Activated naive CD8-positive, alpha-beta T cell (primary cell): Measurements from ENCODE around the gene RAMP1.
A peak's percentile ranks its signal among the peaks of the same experiment; 100 is the strongest.

Source experiments
- H3K27ac Mint-ChIP-seq: one replicate; pipeline ENCODE4 v1.8.0; 2021; ENCODE audit warnings: mixed read lengths
- H3K27me3 Mint-ChIP-seq: one replicate; pipeline ENCODE4 v1.8.0; 2021; ENCODE audit warnings: mixed read lengths
- H3K36me3 Mint-ChIP-seq: one replicate; pipeline ENCODE4 v1.8.0; 2021; ENCODE audit warnings: mixed read lengths
- H3K4me1 Mint-ChIP-seq: one replicate; pipeline ENCODE4 v1.8.0; 2021; ENCODE audit warnings: low read depth, mixed read lengths
- H3K4me3 Mint-ChIP-seq: one replicate; pipeline ENCODE4 v1.8.0; 2021; ENCODE audit warnings: mild to moderate bottlenecking, mixed read lengths
- H3K9me3 Mint-ChIP-seq: one replicate; pipeline ENCODE4 v1.8.0; 2021; ENCODE audit warnings: low read depth, mixed read lengths

The RAMP1 gene

DNA sequence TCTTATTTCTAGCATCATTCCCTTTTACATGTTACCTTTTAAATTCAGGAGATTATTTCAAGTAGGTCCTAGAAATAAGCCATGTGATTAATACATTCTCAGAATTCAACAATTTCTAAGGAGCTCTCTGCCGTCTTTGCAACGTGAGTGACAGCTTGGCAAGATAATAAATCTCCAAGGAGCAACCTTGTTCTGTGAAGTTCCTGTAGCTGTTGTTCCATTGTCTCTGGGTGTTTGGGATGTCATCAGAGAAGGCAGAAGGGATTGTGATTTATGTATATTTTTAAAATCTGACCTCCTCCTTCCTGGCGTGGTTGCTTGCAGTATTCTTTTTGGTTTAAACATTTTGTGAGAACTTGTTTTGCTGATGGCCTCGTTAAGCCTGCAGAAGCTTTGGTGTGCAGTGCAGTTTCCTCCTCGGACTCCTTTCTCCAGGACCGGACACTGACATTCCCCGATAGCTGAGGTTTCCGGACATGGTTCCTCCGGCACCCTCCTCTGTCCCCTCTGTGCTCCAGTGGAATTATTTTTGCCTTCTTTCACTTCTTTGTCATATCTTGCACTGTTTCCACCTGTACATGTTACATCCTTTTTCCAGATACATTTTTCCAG, 33.7 kb downstream of the RAMP1 start:
- H3K36me3 Mint-ChIP-seq = no peaks in the 10 kb centered on the region
- peaks cover 12% of the 10 kb centered on the region for H3K4me1 Mint-ChIP-seq
- H3K9me3 Mint-ChIP-seq = no peaks in the 10 kb centered on the region
- no peak overlapping the region for H3K27ac Mint-ChIP-seq
- H3K4me3 Mint-ChIP-seq = no peak overlapping the region
- no peaks in the 10 kb centered on the region for H3K27me3 Mint-ChIP-seq

DNA sequence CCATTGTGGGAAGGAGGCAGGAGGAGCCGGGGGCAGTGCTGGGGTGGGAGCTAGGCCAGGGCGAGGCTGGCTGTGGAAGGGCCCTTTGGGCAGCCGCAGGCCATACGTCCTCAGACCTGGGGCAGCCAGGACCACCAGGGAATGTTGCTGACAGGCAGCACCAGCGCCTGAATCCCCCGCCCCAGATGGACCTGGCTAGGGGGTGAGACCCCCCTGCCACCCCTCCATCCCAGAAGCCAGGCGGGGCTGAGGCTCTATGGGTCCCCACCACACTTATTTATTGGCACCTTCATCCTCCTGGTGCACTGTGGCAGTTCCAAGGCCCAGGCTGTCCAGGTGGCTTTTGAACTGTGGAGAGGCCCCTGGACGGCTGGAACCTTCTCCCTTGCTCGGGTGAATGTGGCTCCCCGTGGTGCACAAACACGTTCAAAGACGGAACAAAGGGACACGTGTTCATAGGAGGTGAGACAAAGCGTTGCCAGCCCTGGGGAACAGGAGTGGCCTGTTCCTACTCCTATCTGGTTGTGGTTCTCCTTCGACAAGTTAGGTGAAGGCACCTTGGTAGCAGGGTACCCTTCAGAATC, 35.1 kb downstream of the RAMP1 start:
- H3K4me1 Mint-ChIP-seq = peaks cover 25% of the 10 kb centered on the region
- H3K27ac Mint-ChIP-seq = no peak overlapping the region
- no peaks in the 10 kb centered on the region for H3K9me3 Mint-ChIP-seq
- no peaks in the 10 kb centered on the region for H3K27me3 Mint-ChIP-seq
- H3K4me3 Mint-ChIP-seq = no peak overlapping the region
- H3K36me3 Mint-ChIP-seq = no peaks in the 10 kb centered on the region

DNA sequence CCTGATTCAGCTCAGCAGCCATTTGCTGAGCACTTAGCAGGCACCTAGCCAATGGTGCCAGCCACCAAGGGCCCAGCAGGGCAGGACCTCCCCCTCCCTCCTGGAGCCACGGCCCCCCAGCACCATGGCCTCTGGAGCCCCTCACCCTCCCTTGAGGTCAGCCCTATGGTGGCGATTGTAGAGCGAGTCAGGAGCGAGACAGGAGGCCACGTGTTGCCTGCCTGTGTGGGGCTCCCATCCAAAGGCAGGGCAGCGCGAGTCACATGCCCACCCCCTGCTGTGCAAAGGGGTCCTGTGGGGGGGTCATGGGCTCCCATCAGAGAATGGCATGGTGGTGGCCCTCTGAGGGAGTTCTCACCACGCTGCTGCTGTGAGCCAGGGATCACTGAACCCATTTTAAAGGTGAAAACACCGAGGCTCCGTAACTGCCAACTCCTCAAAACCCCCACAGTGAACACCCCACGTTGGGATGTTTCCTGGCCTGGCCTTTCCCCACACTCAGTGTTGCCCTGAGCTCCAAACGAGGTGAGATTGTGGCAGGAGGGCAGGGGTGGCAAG, 35.6 kb downstream of the RAMP1 start:
- Mint-ChIP-seq H3K36me3 (no peaks in the 10 kb centered on the region), H3K4me1 (peaks cover 27% of the 10 kb centered on the region), H3K27ac (no peak overlapping the region), H3K9me3 (no peaks in the 10 kb centered on the region), H3K4me3 (no peak overlapping the region), H3K27me3 (no peaks in the 10 kb centered on the region)

DNA sequence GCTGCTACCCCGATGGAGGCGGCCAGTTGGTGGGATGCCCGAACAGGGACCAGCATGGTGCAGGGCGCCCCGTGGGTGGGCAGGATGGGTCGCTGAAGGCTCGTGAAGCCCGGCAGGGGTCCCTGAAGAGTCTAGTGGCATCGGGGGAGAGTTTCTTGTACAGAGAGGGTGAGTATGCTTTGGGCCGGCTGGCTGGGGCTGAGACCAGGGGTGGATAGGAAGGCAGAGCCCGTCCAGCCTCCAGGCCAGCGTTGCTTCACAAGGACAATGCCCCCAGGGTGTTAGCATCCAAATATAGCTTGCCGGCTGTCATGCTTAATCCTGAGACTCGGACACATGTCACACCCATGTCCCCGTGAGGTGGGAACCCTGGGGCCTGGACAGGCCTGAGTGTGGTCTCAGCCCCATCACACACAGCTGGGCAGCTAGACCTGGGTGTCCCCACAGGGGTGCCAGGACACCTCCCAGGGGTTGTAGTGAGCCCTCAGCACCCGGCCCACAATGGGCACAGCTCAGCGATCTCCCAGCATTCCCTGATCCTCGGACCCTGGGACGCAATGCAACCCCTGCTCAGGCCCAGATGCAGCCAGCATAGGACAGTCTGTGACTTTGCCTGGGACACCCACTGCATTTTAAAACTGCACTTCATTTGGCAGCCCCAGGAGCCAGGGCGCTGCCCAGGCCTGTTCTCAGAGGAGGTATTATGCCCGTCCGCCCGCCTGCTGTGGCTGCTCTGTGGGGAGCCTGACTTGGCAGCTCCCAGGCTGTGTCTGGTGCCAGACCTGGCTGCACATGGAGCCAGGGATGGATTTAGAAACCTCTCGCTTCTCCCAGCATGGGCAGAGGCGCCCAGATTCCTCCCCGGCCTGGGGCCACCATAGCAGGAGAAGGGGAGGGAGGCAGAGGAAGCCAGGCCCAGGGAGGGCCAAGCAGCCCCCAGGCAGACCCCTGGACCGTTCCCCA, 36.4 kb downstream of the RAMP1 start:
- Mint-ChIP-seq H3K9me3 (no peaks in the 10 kb centered on the region), H3K4me3 (no peak overlapping the region), H3K4me1 (peaks cover 27% of the 10 kb centered on the region), H3K27me3 (no peaks in the 10 kb centered on the region), H3K27ac (no peak overlapping the region), H3K36me3 (no peaks in the 10 kb centered on the region)

DNA sequence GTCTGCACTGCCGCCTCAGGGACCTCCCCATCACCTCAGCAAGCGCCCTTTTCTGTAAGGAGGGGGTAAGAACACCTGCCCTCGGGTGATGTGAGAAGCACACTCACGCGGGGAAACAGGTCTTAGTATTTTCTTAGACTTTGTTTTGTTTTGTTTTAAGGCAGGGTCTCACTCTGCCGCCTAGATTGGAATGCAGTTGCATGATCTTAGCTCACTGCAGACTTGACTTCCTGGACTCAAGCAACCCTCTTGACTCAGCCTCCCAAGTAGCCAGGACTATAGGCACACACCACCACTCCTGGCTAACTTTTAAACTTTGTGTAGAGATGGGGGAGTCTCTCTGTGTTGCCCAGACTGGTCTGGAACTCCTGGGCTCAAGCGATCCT, 37.1 kb downstream of the RAMP1 start:
- H3K27ac Mint-ChIP-seq = no peak overlapping the region

DNA sequence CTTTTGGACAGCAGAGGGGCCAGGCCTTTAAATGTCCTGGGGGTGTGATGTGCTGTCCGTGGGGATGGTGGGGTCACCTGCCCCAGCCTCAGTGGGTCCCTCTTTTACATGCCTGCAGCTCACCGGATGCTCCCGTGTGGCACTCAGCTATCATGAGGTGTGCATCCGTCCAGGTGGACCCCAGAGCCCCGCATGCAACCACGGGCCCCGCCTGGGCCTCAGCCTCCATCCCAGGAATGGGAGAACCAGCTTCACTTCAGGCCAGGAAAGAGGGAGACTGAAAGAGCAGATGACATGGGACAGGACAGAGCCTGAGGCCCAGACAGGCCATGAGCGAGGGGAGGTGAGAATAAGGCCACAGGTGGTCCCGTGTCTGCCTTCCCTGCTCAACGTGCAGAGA, 37.5 kb downstream of the RAMP1 start:
- H3K27me3 Mint-ChIP-seq = no peaks in the 10 kb centered on the region
- no peak overlapping the region for H3K4me3 Mint-ChIP-seq
- peaks cover 30% of the 10 kb centered on the region for H3K4me1 Mint-ChIP-seq
- H3K27ac Mint-ChIP-seq = no peak overlapping the region
- H3K36me3 Mint-ChIP-seq = no peaks in the 10 kb centered on the region
- no peaks in the 10 kb centered on the region for H3K9me3 Mint-ChIP-seq

More for the DNA sequence above, 37.1 kb downstream of the RAMP1 start:
- H3K36me3 Mint-ChIP-seq = no peaks in the 10 kb centered on the region
- H3K4me1 Mint-ChIP-seq = peaks cover 32% of the 10 kb centered on the region
- no peaks in the 10 kb centered on the region for H3K9me3 Mint-ChIP-seq
- no peak overlapping the region for H3K4me3 Mint-ChIP-seq
- no peaks in the 10 kb centered on the region for H3K27me3 Mint-ChIP-seq

DNA sequence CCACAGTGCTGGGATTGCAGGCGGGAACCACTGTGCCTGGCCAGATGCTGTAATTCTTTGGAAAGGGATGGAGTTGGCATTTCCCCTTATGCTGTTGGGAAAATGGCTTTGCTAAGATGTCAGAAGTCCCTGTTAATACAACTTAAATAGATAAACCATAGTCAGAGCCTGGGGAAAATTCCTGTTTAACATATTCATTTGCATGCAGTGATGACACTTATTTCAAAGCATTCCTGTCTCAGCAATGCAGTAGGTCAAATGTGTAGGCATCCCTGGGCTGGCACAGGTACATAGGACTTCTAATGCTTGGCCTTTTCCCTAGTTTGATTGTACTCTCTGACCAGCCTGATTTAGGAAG, 38.6 kb downstream of the RAMP1 start:
- peak overlapping the region; percentile 55 for H3K4me3 Mint-ChIP-seq
- H3K9me3 Mint-ChIP-seq = no peaks in the 10 kb centered on the region
- H3K27me3 Mint-ChIP-seq = no peaks in the 10 kb centered on the region
- peak overlapping the region; percentile 84 for H3K27ac Mint-ChIP-seq
- H3K4me1 Mint-ChIP-seq = peaks cover 30% of the 10 kb centered on the region
- H3K36me3 Mint-ChIP-seq = no peaks in the 10 kb centered on the region

DNA sequence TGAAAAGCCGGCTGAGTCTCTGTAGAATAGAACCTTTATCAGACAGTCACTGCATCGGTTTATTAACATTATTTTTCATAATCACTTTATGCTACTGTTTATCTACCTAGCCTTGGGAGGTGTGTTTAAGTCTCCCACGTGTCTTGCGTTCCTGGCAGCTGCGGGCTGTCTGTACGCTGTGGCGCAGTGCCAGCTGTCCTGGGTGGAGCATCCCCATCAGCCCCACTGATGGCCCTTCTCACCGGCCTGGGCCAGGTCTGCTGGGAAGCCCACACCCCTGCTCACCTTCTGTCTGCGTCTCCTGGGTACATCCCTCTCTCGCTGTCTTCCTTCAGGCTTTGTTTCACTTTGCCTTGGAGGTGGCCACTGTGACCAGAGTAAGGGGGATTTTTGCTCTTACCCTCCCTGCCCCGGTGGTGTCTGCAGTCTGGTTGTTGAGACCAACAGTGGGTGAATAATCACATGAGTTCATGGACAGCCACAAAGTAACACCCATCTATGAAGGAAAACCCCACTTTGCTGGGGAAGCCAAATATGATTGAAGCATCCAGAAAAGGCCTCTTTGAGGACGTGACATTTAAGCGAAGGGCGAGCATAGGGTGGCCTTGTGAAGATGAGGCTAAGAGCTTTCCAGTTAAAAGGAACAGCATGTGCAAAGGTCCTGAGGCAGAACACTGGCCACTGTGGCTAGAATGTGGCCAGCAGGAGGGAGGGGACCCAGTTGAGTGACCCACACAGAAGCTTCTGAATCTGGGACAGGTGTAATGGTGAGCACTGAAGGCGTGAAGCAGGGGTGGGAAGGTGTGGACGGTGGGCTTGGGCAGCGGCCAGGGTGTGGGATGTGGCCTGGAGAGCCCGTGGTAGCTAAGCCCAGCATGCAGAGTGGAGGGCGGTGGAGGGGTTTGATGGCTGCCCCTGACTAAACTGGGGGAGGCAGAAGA, 41.7 kb downstream of the RAMP1 start:
- Mint-ChIP-seq H3K27me3 (no peaks in the 10 kb centered on the region), H3K36me3 (no peaks in the 10 kb centered on the region), H3K4me3 (no peak overlapping the region), H3K9me3 (no peaks in the 10 kb centered on the region), H3K4me1 (peaks cover 37% of the 10 kb centered on the region), H3K27ac (no peak overlapping the region)

DNA sequence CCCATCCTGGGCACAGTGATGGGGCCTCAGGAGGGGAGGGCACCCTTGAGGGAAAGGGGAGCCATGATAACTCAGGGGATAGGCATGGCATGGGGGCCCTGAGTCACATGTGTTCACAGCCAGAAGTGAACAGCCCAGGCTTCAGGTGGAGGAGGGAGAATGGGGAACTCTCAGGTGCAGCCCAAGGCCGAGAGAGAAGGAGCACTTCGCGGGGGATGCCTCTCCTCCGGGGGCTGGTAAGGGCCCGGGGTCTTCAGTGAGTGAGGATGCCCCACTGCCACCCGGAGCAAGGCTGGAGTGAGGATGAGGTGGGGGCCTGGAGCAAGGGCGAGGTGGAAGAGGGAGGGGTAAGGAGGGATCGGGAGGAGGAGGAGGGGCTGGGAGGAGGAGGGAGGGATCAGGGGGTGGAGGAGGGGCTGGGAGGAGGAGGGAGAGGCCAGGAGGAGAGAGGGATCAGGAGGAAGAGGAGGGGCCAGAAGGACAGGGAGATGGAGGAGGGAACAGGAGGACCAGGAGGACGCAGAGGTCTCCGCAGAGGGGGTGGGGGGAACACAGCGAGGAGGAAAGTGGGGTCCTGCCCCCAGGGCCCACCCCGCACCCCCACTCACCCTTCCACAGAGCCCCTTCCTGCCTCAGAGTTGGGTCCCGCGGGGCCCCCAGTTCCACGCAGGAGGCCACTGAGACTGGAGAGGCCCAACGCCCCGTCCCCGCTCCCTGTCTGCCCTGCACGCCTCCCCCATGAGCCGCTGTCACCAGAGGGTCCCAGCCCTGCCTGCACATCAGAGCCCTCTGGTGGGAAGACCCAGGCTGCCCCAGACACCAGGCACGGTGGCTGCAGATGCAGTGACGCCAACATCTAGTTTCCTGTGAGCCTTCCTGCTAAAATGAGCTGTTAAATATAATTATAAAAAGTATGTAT, 42.8 kb downstream of the RAMP1 start:
- Mint-ChIP-seq H3K4me1 (peaks cover 37% of the 10 kb centered on the region), H3K27ac (no peak overlapping the region), H3K36me3 (peaks cover 2% of the 10 kb centered on the region), H3K4me3 (no peak overlapping the region), H3K9me3 (peaks cover 2% of the 10 kb centered on the region), H3K27me3 (no peaks in the 10 kb centered on the region)

DNA sequence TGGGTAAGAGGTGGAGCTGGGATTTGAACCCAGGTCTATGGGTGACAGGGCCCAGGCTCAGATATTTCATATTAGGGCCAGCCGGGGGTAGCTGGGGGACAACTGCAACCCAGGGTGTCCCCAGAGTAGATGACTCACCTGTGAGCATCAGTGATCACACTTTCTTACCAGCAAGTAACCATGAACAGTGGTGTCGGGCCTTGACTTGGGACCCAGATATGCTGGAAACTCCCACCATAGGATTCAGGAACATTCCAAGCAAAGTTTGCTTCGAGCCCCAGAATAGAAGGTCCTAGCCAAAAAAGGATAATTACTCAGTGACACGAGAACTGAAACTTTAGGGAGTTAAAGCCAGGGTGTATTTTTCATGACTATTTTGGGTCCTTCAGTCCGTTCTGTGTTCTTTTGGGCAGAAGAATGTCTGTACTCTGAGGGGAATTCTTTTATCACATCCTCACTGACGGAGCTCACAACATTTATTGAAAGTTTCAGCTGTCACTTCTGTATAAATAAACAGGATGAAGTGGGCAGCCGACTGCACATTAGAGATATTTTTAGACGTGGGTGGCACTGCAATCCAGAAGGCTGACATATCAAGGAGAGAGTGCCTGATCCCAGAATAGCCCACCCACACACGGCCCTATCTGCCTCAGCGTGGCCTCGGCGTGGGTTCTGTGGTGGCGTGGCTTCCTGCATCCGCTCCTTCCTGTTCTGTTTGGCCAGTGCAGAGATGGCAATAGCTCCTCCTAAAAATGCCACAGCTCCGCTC, 45.6 kb downstream of the RAMP1 start:
- Mint-ChIP-seq H3K27ac (no peak overlapping the region), H3K36me3 (peaks cover 5% of the 10 kb centered on the region), H3K4me3 (no peak overlapping the region), H3K4me1 (peaks cover 18% of the 10 kb centered on the region), H3K9me3 (peaks cover 6% of the 10 kb centered on the region), H3K27me3 (no peaks in the 10 kb centered on the region)

DNA sequence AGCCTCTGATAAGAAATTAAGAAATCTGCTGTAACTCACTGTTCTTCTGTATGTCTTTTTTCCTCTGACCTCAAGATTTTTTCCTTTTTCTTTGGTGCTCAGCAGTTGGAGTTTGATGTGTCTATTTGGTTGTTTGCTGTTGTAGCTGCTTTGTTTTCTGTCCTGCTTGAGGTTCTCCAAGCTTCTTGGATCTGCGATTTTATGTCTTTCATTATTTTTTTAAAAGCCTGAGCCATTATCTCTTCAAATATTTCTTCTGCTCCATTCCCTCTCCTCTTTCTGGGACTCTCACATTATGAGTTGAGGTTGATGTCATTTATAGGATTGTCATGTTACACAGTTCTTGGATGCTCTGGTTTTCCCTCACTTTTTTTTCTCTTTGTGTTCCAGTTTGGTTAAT, 47.7 kb downstream of the RAMP1 start:
- peaks cover 13% of the 10 kb centered on the region for H3K4me1 Mint-ChIP-seq
- peaks cover 5% of the 10 kb centered on the region for H3K36me3 Mint-ChIP-seq
- no peak overlapping the region for H3K27ac Mint-ChIP-seq
- peaks cover 6% of the 10 kb centered on the region for H3K9me3 Mint-ChIP-seq
- no peaks in the 10 kb centered on the region for H3K27me3 Mint-ChIP-seq
- H3K4me3 Mint-ChIP-seq = no peak overlapping the region

DNA sequence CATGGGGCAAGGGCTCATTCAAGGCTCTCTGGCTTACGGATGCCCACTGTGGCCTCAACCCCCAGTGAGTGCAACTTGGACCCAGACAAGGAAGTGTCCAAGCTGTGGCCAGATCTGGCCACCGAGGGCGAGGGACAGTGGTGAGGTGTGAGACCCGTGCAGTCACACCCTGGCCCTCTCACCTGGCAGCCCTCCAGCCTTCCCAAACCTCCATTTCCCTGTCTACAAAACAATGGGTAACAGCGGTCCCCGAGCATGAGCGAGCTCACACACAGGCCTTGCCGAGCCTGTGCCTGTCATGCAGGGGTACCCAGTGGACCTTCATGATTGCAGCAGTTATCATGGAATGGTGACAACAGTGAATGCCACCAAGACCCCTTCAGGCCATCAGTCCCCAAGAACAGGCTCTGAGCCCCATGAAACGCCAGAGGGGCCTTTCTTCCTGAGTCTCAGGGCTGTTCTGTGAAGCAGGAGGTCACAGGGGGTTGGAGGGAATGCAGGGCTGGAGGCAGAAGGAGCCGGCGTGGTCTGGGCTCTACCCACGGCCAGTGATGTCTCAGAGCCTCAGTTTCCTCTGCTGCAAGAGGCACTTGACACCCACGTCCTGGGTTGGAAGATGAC, 49.8 kb downstream of the RAMP1 start:
- Mint-ChIP-seq H3K27ac (no peak overlapping the region), H3K27me3 (no peaks in the 10 kb centered on the region), H3K4me1 (peaks cover 11% of the 10 kb centered on the region), H3K9me3 (peaks cover 6% of the 10 kb centered on the region), H3K4me3 (no peak overlapping the region), H3K36me3 (peaks cover 5% of the 10 kb centered on the region)
